ENCODE measurements around the gene AGPS.

DNA sequence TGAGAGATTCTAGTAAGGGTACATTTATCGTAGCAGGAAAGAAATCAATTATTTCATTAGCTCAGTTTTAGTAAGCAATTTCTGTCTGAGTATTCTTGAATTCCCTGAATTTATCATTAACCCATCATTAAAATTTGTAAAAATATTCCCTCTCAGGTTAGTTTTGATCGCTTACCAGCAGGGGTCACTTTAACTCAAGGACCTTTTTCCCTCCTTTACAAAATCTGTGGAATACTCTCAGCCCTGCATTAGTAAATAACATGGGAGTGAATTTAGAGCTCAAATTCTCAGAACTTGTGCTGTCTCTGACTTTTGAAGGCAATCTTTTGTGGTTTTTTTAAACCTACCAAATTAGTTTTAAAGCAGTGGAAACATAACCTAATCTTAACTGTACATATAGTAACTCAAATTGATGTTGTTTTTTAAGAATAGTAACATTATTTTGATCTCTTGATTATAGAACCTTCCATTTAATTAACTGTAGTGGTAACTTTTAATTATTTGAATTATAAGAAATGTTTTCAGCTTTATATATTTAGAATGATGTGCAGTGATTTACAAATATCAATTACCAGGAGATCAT lies 97.2 kb downstream of the AGPS start:
- no peak for TF ChIP-seq POLR2A (IDR thresholded peaks at IDR 0.05)
- TF ChIP-seq, protein P1, sequence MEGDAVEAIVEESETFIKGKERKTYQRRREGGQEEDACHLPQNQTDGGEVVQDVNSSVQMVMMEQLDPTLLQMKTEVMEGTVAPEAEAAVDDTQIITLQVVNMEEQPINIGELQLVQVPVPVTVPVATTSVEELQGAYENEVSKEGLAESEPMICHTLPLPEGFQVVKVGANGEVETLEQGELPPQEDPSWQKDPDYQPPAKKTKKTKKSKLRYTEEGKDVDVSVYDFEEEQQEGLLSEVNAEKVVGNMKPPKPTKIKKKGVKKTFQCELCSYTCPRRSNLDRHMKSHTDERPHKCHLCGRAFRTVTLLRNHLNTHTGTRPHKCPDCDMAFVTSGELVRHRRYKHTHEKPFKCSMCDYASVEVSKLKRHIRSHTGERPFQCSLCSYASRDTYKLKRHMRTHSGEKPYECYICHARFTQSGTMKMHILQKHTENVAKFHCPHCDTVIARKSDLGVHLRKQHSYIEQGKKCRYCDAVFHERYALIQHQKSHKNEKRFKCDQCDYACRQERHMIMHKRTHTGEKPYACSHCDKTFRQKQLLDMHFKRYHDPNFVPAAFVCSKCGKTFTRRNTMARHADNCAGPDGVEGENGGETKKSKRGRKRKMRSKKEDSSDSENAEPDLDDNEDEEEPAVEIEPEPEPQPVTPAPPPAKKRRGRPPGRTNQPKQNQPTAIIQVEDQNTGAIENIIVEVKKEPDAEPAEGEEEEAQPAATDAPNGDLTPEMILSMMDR (IDR thresholded peaks at IDR 0.05), result peak; percentile 33 to 71 (median 60)

All from heart left ventricle (tissue), 13 donors.